Peyer's patch (tissue), 4 donors: ENCODE results near the gene CALR.

Source experiments
- CTCF ChIP-seq, 6 experiments: fragments of 450-650 bp in 4 of 6; fragments of 200-600 bp in 2 of 6; sonication (generic) in 1 of 6; IDR thresholded peaks; one replicate each; pipeline ENCODE4 v1.5.1; 2017 to 2019; ENCODE audit warnings: antibody characterized with exemption in 6 of 6, mild to moderate bottlenecking in 3 of 6, moderate library complexity in 1 of 6
- POLR2A ChIP-seq, 2 donors: fragments of 450-650 bp; IDR thresholded peaks; one replicate each; pipeline ENCODE4 v1.5.1; 2017; ENCODE audit warnings: antibody characterized with exemption in 2 of 2, mild to moderate bottlenecking in 2 of 2, moderate library complexity in 2 of 2

GRCh38 chr19:12993562-12993961 is 55.2 kb downstream of the CALR start:
- TF ChIP-seq CTCF (IDR thresholded peaks at IDR 0.05) = no peak
- no peak for TF ChIP-seq POLR2A (IDR thresholded peaks at IDR 0.05)
